Measurements from ENCODE around the gene REEP2. TPM values are rescaled to one million over a fixed set of nuclear protein-coding genes. Genes with fewer than 3 reads are reported as not detected.

Gene REEP2
- polyA plus RNA-seq, 2 of the 4 experiments (the other 2 are of a cell fraction), result 4.6 to 5.1 TPM

DNA sequence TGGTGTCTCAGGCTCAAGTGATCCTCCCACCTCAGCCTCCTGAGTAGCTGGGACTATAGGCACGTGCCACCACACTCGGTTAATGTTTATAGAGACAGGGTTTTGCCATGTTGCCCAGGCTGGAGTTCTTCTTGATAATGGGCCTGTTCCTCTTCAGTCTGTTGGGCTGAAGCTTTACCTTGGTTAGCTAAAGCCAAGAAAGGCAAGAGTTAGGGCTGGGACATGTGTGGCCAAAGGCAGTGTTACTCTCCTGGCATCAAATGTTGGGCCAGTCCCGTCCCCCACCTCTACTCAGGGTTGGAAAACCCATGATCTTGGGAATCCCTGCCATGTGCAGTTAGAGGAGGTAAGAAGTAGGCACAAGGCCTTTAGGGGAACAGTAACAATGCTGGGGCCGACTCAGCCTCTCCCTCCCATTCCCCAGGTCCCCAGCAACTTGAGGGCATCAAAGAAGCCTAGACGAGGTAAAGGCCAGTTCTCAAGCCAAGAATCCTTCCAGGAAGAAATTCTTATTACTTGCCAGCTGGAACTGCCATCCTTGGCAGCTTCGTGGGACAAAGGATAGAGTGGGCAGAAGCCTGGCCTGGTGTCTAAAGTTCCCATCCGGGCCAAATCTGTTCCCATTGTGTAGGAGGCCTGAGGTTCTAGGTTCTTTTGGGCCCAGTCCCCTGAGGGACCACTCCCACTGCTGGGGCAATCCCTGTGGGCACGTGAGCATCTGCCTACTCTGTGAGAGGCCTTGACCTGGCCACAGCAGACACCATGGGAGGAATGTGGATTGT, 30.9 kb downstream of the REEP2 start (continued):
- peak; percentile 99 for TF ChIP-seq TP53 (CRISPR knock-in tag; IDR thresholded peaks at IDR 0.05)
- no peak for TF ChIP-seq NPAS2 (CRISPR knock-in tag; IDR thresholded peaks at IDR 0.05; ENCODE audit: borderline replicate concordance)
- TF ChIP-seq RNF2 (IDR thresholded peaks at IDR 0.05; ENCODE audit: borderline replicate concordance, low read depth), result no peak
- TF ChIP-seq EHF (CRISPR knock-in tag; IDR thresholded peaks at IDR 0.05), result peak; percentile 98
- TF ChIP-seq GATA3 (IDR thresholded peaks at IDR 0.05; ENCODE audit: borderline replicate concordance), result no peak
- TF ChIP-seq ESRRA (IDR thresholded peaks at IDR 0.05; ENCODE audit: borderline replicate concordance, low read length), result 0 out of 2 replicates have a peak, but pooled peaks have one; percentile 7
- TF ChIP-seq EHMT2 (IDR thresholded peaks at IDR 0.05; ENCODE audit: low read depth), result no peak
- TF ChIP-seq, protein P1, sequence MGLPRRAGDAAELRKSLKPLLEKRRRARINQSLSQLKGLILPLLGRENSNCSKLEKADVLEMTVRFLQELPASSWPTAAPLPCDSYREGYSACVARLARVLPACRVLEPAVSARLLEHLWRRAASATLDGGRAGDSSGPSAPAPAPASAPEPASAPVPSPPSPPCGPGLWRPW (IDR thresholded peaks at IDR 0.05), result no peak
- no peak for TF ChIP-seq HOXB13 (CRISPR knock-in tag; IDR thresholded peaks at IDR 0.05; ENCODE audit: low read depth)
- no peak for TF ChIP-seq FOSL2 (IDR thresholded peaks at IDR 0.05)
- TF ChIP-seq FOSL2 (CRISPR knock-in tag; IDR thresholded peaks at IDR 0.05), result peak; percentile 7; the same call in 1 of the 2 replicates
- peak; percentile 100 for TF ChIP-seq FOSB (CRISPR knock-in tag; IDR thresholded peaks at IDR 0.05)
- TF ChIP-seq POLR2A (IDR thresholded peaks at IDR 0.05; ENCODE audit: low read length), result no peak
- no peak for TF ChIP-seq HDAC2 (IDR thresholded peaks at IDR 0.05)
- TF ChIP-seq KDM5A (IDR thresholded peaks at IDR 0.05), result no peak
- TF ChIP-seq POLR2AphosphoS2 (conservative IDR thresholded peaks at IDR 0.05; ENCODE audit: low read length), result peak; percentile 97
- TF ChIP-seq, protein P2, sequence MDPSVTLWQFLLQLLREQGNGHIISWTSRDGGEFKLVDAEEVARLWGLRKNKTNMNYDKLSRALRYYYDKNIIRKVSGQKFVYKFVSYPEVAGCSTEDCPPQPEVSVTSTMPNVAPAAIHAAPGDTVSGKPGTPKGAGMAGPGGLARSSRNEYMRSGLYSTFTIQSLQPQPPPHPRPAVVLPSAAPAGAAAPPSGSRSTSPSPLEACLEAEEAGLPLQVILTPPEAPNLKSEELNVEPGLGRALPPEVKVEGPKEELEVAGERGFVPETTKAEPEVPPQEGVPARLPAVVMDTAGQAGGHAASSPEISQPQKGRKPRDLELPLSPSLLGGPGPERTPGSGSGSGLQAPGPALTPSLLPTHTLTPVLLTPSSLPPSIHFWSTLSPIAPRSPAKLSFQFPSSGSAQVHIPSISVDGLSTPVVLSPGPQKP (IDR thresholded peaks at IDR 0.05; ENCODE audit: low read depth, low read length), result no peak
- TF ChIP-seq JUNB (IDR thresholded peaks at IDR 0.05), result no peak
- TF ChIP-seq, protein P3, sequence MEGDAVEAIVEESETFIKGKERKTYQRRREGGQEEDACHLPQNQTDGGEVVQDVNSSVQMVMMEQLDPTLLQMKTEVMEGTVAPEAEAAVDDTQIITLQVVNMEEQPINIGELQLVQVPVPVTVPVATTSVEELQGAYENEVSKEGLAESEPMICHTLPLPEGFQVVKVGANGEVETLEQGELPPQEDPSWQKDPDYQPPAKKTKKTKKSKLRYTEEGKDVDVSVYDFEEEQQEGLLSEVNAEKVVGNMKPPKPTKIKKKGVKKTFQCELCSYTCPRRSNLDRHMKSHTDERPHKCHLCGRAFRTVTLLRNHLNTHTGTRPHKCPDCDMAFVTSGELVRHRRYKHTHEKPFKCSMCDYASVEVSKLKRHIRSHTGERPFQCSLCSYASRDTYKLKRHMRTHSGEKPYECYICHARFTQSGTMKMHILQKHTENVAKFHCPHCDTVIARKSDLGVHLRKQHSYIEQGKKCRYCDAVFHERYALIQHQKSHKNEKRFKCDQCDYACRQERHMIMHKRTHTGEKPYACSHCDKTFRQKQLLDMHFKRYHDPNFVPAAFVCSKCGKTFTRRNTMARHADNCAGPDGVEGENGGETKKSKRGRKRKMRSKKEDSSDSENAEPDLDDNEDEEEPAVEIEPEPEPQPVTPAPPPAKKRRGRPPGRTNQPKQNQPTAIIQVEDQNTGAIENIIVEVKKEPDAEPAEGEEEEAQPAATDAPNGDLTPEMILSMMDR (IDR thresholded peaks at IDR 0.05), result no peak
- peak; percentile 71 for TF ChIP-seq BHLHE40 (IDR thresholded peaks at IDR 0.05; ENCODE audit: low read depth, low read length)
- TF ChIP-seq JUN (IDR thresholded peaks at IDR 0.05), result no peak
- no peak; the same call in none of the 2 replicates for TF ChIP-seq ZSCAN20 (CRISPR knock-in tag; IDR thresholded peaks at IDR 0.05)
- peak; percentile 99 for TF ChIP-seq HMGXB4 (CRISPR knock-in tag; IDR thresholded peaks at IDR 0.05; ENCODE audit: borderline replicate concordance)
- TF ChIP-seq CBX8 (IDR thresholded peaks at IDR 0.05), result no peak
